GM12878 (cell line): ENCODE measurements around the gene SLC12A7. TPM values are rescaled to one million over a fixed set of nuclear protein-coding genes. Genes with fewer than 3 reads are reported as not detected.

Source experiments
- ATAC-seq: fragments of 200-7000 bp; cut with Tn5 transposase; 3 replicates; pipeline ENCODE4 v1.9.1; 2020; ENCODE audit warnings: mild to moderate bottlenecking, moderate library complexity
- BruUV-seq: library from RNA; stranded (reverse); fragments of 400-500 nt; replicated peaks from 2 replicates; lab custom pipeline; 2021; lab: Mats Ljungman, UMichigan
- CTCF ChIA-PET: fragments of 300-600 bp; sonication (Branson Sonifier 250); formaldehyde crosslinking; extraction: SDS; loops from one replicate; lab custom pipeline; 2021; ENCODE audit warnings: inconsistent platforms; lab: Yijun Ruan, JAX
- POLR2A ChIA-PET: fragments of 350-600 bp; formaldehyde crosslinking; extraction: SDS; loops from one replicate; lab custom pipeline; 2021; ENCODE audit warnings: inconsistent platforms; lab: Charles Lee
- RAD21 ChIA-PET: fragments of 300-600 bp; sonication (Branson Sonifier 250); formaldehyde crosslinking; loops from one replicate; lab custom pipeline; 2023; ENCODE audit warnings: antibody characterized with exemption; ENCODE audit not compliant: unreplicated experiment; lab: Charles Lee
- SMC1A ChIA-PET: fragments of 300-600 bp; sonication (Branson Sonifier 250); formaldehyde crosslinking; loops from one replicate; lab custom pipeline; 2023; ENCODE audit not compliant: unreplicated experiment, uncharacterized antibody; lab: Charles Lee
- DNase-seq: peaks from one replicate; pipeline ENCODE4 v3.0.0-alpha.2; 2011; ENCODE audit warnings: low read depth, low spot score
- FAIRE-seq: peaks from 3 replicates; lab custom pipeline; 2011; peaks lifted over from hg19 to GRCh38; lab: Jason Lieb, UNC
- H2AFZ ChIP-seq: 2 replicates; pipeline ENCODE4 v1.6.0; 2011; ENCODE audit warnings: low read depth, low read length, control low read depth; ENCODE audit not compliant: control insufficient read depth
- H3K27ac ChIP-seq: 2 replicates; pipeline ENCODE4 v1.5.1; 2011; ENCODE audit warnings: control low read depth; ENCODE audit not compliant: control insufficient read depth, insufficient read depth
- H3K27me3 ChIP-seq, 2 experiments: replicated peaks in 1 of 2; 2 replicates each; pipeline versions ENCODE4 v1.6.0 to v1.6.1; 2011; ENCODE audit warnings: low read length in 1 of 2; ENCODE audit not compliant: control insufficient read depth in 2 of 2, insufficient read depth in 2 of 2
- H3K36me3 ChIP-seq, 2 experiments: 2 replicates each; pipeline ENCODE4 v1.5.1; 2011; ENCODE audit warnings: low read length in 1 of 2; ENCODE audit not compliant: control insufficient read depth in 2 of 2, insufficient read depth in 2 of 2
- H3K4me1 ChIP-seq: 2 replicates; pipeline ENCODE4 v1.6.1; 2011; ENCODE audit warnings: mild to moderate bottlenecking, low read length, moderate library complexity, mixed read lengths; ENCODE audit not compliant: control insufficient read depth, insufficient read depth
- H3K4me2 ChIP-seq: 2 replicates; pipeline ENCODE4 v1.6.0; 2011; ENCODE audit warnings: control low read depth; ENCODE audit not compliant: control insufficient read depth, insufficient read depth
- H3K4me3 ChIP-seq: fragments of 200-600 bp; sonication (generic); 2 replicates; pipeline ENCODE4 v1.5.1; 2016
- H3K79me2 ChIP-seq: 2 replicates; pipeline ENCODE4 v1.6.0; 2011; ENCODE audit warnings: low read length; ENCODE audit not compliant: control insufficient read depth, insufficient read depth
- H3K9ac ChIP-seq: 2 replicates; pipeline ENCODE4 v1.8.0; 2011; ENCODE audit warnings: low read length, control low read depth, mixed read lengths; ENCODE audit not compliant: control insufficient read depth, insufficient read depth
- H3K9me3 ChIP-seq: replicated peaks from 3 replicates; pipeline ENCODE4 v1.5.1; 2011; ENCODE audit warnings: mild to moderate bottlenecking, low read length; ENCODE audit not compliant: control insufficient read depth, insufficient read depth
- H4K20me1 ChIP-seq: 2 replicates; pipeline ENCODE4 v1.6.0; 2011; ENCODE audit not compliant: control insufficient read depth, insufficient read depth
- CTCF ChIP-seq, 3 experiments: IDR thresholded peaks in 2 of 3; conservative IDR thresholded peaks in 1 of 3; 2 replicates each; pipeline ENCODE4 v1.5.1; 2011; ENCODE audit warnings: low read depth in 3 of 3, low read length in 3 of 3, mild to moderate bottlenecking in 3 of 3, control low read depth in 2 of 3, moderate library complexity in 2 of 3, inconsistent platforms in 1 of 3, mixed read lengths in 1 of 3; ENCODE audit not compliant: control insufficient read depth in 2 of 3, insufficient read depth in 1 of 3; ENCODE audit errors: extremely low read depth in 1 of 3
- EGR1 ChIP-seq, 2 experiments: IDR thresholded peaks; 1 replicate in 1 of 2; 2 replicates in 1 of 2; pipeline ENCODE4 v1.6.1; 2011 to 2012; ENCODE audit warnings: low read depth in 2 of 2, low read length in 2 of 2, borderline replicate concordance in 1 of 2, mild to moderate bottlenecking in 1 of 2, moderate library complexity in 1 of 2
- PML ChIP-seq: IDR thresholded peaks from 2 replicates; pipeline ENCODE4 v1.6.1; 2012; ENCODE audit warnings: low read length, inconsistent platforms
- SUZ12 ChIP-seq: fragments of 200-600 bp; sonication (generic); IDR thresholded peaks from one replicate; pipeline ENCODE4 v1.6.1; 2018; ENCODE audit warnings: antibody characterized with exemption, mild to moderate bottlenecking; ENCODE audit not compliant: unreplicated experiment
- YY1 ChIP-seq: IDR thresholded peaks from 2 replicates; pipeline ENCODE4 v1.6.1; 2011; ENCODE audit warnings: low read depth, mild to moderate bottlenecking, low read length
- WGBS: methylation state at CpG from one replicate; pipeline ENCODE4 v1.1.6; 2016; ENCODE audit warnings: low lambda C conversion rate; ENCODE audit not compliant: insufficient replicate concordance, insufficient coverage; ENCODE audit errors: missing lambda C conversion rate; 5-methylcytosine and 5-hydroxymethylcytosine counted together
- in situ Hi-C: fragments of 300-500 bp; cut with MboI; formaldehyde crosslinking; loops from 9 replicates; pipeline ENCODE4 v1.14.3; 2018; ENCODE audit warnings: mixed read lengths
- intact Hi-C: fragments of 100-400 bp; cut with micrococcal nuclease; formaldehyde crosslinking; loops from one replicate; pipeline ENCODE4 v1.14.2; 2022; ENCODE audit not compliant: unreplicated experiment
- polyA plus RNA-seq, 11 experiments: library from polyadenylated mRNA; depleted of rRNA in 4 of 11; unstranded in 6 of 11; stranded (reverse) in 5 of 11; fragments of >200 nt; fragmentation: Nextera tagmentation in 4 of 11; fragmentation: Illumina TruSeq in 1 of 11; extraction: Ambion mirVana in 4 of 11; extraction: Trizol in 1 of 11; gene quantifications; 1 replicate in 1 of 11; 2 replicates in 10 of 11; pipeline versions ENCODE4 v1.2.1 to v1.2.3, GENCODE V29; 2011 to 2016; ENCODE audit warnings: inconsistent platforms in 2 of 11, missing spikeins in 2 of 11, low read depth in 1 of 11
- total RNA-seq, 4 experiments: library from RNA; depleted of rRNA in 3 of 4; stranded (reverse); fragments of >200 nt in 3 of 4; fragmentation: Illumina TruSeq in 1 of 4; extraction: Trizol in 1 of 4; gene quantifications; 2 replicates each; pipeline versions ENCODE4 v1.2.1 to v1.2.3, GENCODE V29; 2013 to 2021

Gene SLC12A7
- total and polyA plus RNA-seq, 10 of the 15 experiments (the other 5 are each of a cell fraction or from before 2014, with no cell fraction given): 0.10 to 10.0 (median 2.9) TPM

- ChIA-PET POLR2A (no interaction called here), SMC1A (no interaction called here), RAD21 (no interaction called here), CTCF (no interaction called here)
- Histone ChIP-seq H4K20me1 (no peaks in the 10 kb centered on the region), H3K36me3 (no peaks in the 10 kb centered on the region), H3K9me3 (no peaks in the 10 kb centered on the region), H3K4me1 (no peaks in the 10 kb centered on the region), H3K27me3 (peaks cover 7 to 8% of the 10 kb centered on the region in 2 experiments; a peak in 3 of 4 replicates), H3K9ac (no peak overlapping the region), H3K79me2 (no peaks in the 10 kb centered on the region), H3K4me3 (no peak overlapping the region), H3K27ac (no peak overlapping the region), H3K4me2 (peak overlapping the region; percentile 48; the same call in 1 of the 2 replicates)
- no peak for DNase-seq
- 15% methylated on average over 74 of the region's 88 CpGs for whole genome bisulfite sequencing
- intact Hi-C loops: no loop called here
- no peak for ATAC-seq
- in situ Hi-C loops: no loop called here
- FAIRE-seq: no peak
- no TSS peak for BruUV-seq
- TF ChIP-seq CTCF (IDR thresholded peaks at IDR 0.05 in 2 of 3, conservative IDR thresholded peaks at IDR 0.05 in 1 of 3; ENCODE audit: control insufficient read depth in 2 of 3, extremely low read depth in 1 of 3, insufficient read depth in 1 of 3, low read depth in 3 of 3, low read length in 3 of 3): 0 out of 6 replicates have a peak, but pooled peaks of 2 of the 3 experiments have one; percentile 6 to 10
- TF ChIP-seq SUZ12: peak; percentile 11
- no peak for TF ChIP-seq YY1
- no peak for TF ChIP-seq PML
- peak in 1 of 2 experiments; percentile 21; a peak in 1 of 3 replicates for TF ChIP-seq EGR1 (IDR thresholded peaks at IDR 0.05; ENCODE audit: borderline replicate concordance in 1 of 2, low read depth in 2 of 2, low read length in 2 of 2)
- TF ChIP-seq, all 136 proteins: peak for 3
- no peak overlapping the region for H2AFZ ChIP-seq
These were observed 107.2 kb downstream of the SLC12A7 start for GRCh38 chr5:1004461-1005248.
